Right lobe of liver (tissue), 4 donors: Measurements from ENCODE around the gene PLET1.

Experiments used
- CTCF ChIP-seq, 4 donors: fragments of 200-600 bp in 3 of 4; fragments of 450-650 bp in 1 of 4; IDR thresholded peaks; one replicate each; pipeline versions ENCODE4 v1.5.1 to v1.8.0; 2016 to 2022; ENCODE audit warnings: antibody characterized with exemption in 4 of 4, mild to moderate bottlenecking in 2 of 4
- POLR2A ChIP-seq: fragments of 450-650 bp; IDR thresholded peaks from one replicate; pipeline ENCODE4 v1.6.1; 2017; ENCODE audit warnings: antibody characterized with exemption, mild to moderate bottlenecking
- donor health status: DM: no; HTN: no; CAD: no.
- donor health status: DM: no; HTN: no; CAD: no.
- donor health status: DM: no; HTN: yes; CAD: no.

DNA sequence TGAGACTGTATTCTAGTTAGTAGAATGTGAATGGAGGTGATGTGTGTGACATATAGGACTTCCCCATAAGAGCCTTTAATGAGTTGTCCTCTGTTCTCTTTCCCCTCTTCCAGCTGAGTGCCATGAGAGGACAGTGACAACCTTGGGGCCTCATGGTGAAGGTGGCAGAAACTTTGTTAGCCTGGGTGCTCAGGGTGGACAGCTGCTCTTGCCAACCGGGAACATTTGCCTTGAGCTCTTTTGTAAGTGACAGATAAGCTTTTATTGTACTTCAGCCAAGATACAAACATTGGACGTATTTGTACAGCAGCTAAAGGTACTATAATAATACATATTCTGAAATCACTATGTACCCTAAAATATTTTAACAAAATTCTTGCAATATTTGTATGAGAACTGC is 33.0 kb upstream of the PLET1 start:
- no peak for TF ChIP-seq POLR2A
- TF ChIP-seq CTCF (IDR thresholded peaks at IDR 0.05), result no peak
